Epithelial cell of proximal tubule (primary cell): ENCODE data around the gene SKAP1. TPM values are rescaled to one million over a fixed set of nuclear protein-coding genes. Genes with fewer than 3 reads are reported as not detected.
"Not testable (repeated sequence)": the region's sequence is repeated elsewhere in the genome, so short reads cannot be mapped to it uniquely, and the experiment has no call there.

Experiments used
- DNase-seq: peaks from one replicate; pipeline ENCODE4 v3.0.0-alpha.2; 2011; ENCODE audit warnings: low read depth
- H3K4me3 ChIP-seq: 2 replicates; pipeline ENCODE4 v1.5.1; 2011; ENCODE audit warnings: low read depth, mild to moderate bottlenecking, low read length
- CTCF ChIP-seq: conservative IDR thresholded peaks from 2 replicates; pipeline ENCODE4 v1.5.1; 2012; ENCODE audit warnings: low read depth, mild to moderate bottlenecking, low read length
- total RNA-seq: library from RNA; depleted of rRNA; stranded (reverse); fragments of >200 nt; gene quantifications from 2 replicates; pipeline ENCODE4 v1.2.3, GENCODE V29; 2015

The SKAP1 gene
- total RNA-seq, 1 donor from 2014 or later = 11.4 TPM

- DNase-seq = no peak
- H3K4me3 ChIP-seq = no peak overlapping the region
- TF ChIP-seq CTCF = no peak
These were observed 133.6 kb downstream of the SKAP1 start for GRCh38 chr17:48296453-48296852.

- TF ChIP-seq CTCF = no peak
- no peak for DNase-seq
These were observed 134.4 kb downstream of the SKAP1 start for GRCh38 chr17:48295362-48296288.

GRCh38 chr17:48294806-48295361, 135.1 kb downstream of the SKAP1 start:
- no peak for TF ChIP-seq CTCF
- DNase-seq = no peak
- H3K4me3 ChIP-seq = no peak overlapping the region

More at GRCh38 chr17:48295362-48296288, 134.4 kb downstream of the SKAP1 start:
- H3K4me3 ChIP-seq = no peak overlapping the region

GRCh38 chr17:48294020-48294805, 135.8 kb downstream of the SKAP1 start:
- no peak overlapping the region for H3K4me3 ChIP-seq
- no peak for DNase-seq
- no peak for TF ChIP-seq CTCF

GRCh38 chr17:48293319-48294019, 136.5 kb downstream of the SKAP1 start:
- no peak for DNase-seq
- no peak overlapping the region for H3K4me3 ChIP-seq
- TF ChIP-seq CTCF = no peak

GRCh38 chr17:48290378-48290777, 139.6 kb downstream of the SKAP1 start:
- TF ChIP-seq CTCF = no peak
- H3K4me3 ChIP-seq = no peak overlapping the region
- DNase-seq = no peak

GRCh38 chr17:48286917-48287316, 143.1 kb downstream of the SKAP1 start:
- not testable (repeated sequence) for H3K4me3 ChIP-seq, DNase-seq
